IPS-NIHi11 (cell line): ENCODE measurements around the gene CEP162.
A peak's percentile ranks its signal among the peaks of the same experiment; 100 is the strongest.
"Not testable (repeated sequence)": the region's sequence is repeated elsewhere in the genome, so short reads cannot be mapped to it uniquely, and the experiment has no call there.

Source experiments
- DNase-seq: peaks from one replicate; pipeline ENCODE4 v3.0.0; 2012; ENCODE audit warnings: mixed read lengths, low spot score

Gene CEP162, protein sequence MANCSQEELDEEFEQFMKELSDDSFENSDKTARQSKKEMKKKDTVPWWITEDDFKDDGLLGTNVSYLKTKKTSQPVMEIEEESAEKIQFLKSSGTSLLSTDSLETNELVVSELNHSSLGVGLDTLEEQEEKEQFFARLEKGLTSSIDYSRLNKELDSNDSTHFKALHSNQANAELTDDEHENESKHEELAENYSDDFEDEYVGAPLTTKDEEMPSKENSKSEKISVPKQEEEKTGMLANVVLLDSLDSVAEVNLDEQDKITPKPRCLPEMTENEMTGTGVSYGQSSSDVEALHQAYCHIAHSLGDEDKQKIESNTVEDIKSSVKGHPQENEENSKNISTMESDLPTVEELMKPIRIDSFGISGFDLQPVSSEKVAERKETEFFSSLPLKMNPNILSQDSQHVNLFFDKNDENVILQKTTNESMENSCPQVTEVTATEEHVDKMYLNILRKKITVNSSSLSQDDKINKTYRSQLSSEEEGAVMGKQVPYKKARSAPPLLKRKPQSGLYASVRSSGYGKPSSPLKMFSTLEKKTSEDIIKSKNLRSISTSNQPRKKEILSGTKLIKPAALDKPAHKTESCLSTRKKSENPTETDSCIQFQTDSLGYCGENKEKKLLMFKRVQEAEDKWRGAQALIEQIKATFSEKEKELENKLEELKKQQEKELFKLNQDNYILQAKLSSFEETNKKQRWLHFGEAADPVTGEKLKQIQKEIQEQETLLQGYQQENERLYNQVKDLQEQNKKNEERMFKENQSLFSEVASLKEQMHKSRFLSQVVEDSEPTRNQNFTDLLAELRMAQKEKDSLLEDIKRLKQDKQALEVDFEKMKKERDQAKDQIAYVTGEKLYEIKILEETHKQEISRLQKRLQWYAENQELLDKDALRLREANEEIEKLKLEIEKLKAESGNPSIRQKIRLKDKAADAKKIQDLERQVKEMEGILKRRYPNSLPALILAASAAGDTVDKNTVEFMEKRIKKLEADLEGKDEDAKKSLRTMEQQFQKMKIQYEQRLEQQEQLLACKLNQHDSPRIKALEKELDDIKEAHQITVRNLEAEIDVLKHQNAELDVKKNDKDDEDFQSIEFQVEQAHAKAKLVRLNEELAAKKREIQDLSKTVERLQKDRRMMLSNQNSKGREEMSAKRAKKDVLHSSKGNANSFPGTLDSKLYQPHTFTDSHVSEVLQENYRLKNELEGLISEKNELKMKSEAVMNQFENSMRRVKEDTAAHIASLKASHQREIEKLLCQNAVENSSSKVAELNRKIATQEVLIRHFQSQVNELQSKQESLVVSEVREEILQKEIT (N-terminal part only)

DNA sequence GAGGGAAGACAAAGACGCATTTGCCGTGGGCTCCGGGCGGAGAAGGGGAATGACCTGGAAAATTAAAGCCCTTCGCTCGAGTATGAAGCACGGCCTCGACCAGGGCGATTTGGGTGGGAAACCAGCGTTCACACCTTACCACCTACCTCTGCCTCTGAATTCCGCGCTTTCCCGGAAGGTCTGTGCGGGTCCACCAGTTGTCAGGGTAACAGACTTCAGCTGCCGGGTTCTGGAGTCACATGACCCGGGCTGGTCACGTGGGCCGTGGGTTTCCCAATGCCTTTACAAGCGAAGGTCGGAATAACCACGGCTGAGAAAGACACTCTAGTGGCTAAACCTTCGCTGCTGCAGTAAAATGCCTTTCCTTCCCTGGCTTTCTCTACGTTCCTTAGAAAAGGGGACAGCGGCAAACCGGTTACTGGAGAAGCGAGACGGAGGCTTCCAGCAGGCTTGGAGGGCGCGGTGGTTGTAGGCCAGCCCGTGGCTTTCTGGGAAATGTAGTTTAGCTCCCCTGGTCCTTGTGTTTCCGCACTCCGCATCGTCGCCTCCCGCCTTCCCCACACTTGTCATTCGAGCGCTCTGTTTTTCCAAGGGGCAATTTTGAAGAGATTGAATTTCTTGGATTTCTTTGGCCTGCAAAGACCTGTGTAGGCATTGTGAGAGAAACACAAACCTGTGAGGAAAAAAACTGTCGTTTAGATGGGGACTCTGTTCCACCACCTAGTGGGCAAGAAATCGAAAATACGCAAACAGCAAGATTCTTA is at the start of gene CEP162:
TSS of gene CEP162 (minus strand) at position 210 of the 764 bp plus-strand sequence. CDS start 1,250 bp downstream, outside the sequence.
- DNase-seq, result peak; percentile 87

DNA sequence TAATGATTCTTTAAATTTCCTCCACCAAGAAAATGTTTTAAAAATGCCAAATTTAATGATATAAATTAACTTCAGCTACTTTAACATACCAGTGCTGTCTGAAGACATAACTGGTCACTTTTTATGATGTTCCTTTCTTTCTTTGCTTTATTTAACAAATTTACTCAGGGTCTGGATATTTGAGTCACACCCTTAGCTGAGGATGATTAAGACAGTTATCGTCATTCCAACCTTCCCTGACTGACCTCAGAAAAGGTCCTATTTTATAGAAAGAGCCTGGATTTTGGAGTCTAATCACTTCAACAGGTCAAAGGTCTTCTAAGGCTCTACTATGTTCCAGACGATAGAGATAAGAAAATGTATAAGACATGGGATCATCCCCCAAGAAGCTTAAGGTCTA is 47.4 kb upstream of the CEP162 start:
- DNase-seq, result no peak

DNA sequence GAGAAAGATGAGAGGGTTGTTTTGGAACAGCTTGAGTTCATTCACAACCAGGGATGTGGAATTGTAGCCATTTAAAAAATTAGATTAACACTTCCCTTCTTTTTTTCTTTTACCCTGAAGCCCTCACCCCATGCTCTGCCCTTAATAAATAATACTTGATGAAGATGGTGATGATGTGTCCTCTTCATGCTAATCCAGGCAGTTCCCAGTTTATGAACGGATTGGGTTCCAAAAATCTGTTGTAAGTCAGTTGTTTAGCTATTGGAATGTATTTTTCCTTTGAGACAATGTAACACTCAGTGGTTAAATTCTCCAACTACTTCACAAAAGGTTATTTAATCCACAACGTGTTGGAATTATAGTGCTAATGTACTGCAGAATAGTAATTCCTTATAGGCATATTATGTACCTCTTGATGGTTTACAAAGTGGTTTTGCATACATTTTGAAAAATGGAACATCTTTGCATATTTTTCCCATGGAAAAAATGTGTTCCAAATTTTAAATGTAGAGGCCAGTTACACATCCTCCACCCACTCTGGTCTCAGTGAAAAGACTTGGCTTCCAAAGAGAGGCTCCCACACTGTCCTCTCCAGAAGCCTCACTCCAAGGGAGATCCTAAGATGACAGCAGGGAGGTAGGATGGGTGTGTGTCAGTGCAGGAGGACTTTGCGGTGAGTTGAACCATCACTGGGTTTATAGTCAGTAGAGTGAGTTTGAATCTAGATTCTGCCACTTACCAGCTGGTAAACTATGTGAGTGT is 45.8 kb upstream of the CEP162 start:
- DNase-seq, result no peak

DNA sequence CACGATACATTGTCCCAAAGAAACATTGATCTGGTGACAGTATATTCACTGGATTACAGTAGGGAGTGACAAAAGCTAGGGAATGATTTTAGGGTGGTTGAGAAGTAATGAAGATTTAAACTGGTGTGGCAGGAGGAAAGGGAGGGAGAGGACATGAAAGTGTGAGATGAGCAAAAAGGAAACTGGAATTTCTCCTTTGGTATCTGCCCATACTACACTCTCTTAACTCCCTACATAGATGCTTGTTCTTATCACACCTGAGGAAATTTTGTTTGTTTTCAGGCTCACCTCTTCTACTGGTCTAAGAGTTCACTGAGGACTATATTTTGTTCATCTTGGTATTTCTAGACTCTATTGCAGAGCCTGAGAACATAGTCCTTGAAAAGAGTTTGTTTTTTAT is 44.9 kb upstream of the CEP162 start:
- no peak for DNase-seq

DNA sequence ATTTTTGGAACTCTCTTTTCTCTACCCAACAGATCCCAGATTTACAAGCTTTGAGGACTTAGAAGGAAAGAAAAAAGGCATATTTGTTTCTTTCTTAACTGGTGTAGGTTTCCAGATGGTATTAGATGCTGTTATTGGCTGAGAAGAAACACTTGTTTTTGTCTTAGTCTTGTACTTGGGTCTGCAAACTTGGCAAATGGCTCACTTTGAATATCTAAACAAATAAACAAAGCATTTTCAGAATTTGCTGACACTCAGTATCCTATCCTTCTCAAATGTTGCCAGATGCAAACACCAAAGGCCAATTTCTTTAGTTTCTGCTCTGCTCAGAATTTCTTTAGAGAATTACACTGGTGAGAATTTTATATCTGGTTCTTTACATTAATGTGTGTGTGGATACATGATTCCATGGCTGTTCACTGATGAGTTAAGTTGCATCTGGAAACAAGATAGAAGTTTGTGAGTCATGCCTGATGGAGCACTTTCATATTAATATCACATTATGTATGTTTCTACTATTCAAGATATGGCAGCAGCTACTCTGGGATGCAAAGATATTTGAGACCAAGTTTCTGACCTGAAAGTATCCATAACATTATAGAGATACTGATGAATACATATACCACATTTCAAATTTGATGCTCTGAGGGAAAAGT is 43.7 kb upstream of the CEP162 start:
- DNase-seq, result no peak

DNA sequence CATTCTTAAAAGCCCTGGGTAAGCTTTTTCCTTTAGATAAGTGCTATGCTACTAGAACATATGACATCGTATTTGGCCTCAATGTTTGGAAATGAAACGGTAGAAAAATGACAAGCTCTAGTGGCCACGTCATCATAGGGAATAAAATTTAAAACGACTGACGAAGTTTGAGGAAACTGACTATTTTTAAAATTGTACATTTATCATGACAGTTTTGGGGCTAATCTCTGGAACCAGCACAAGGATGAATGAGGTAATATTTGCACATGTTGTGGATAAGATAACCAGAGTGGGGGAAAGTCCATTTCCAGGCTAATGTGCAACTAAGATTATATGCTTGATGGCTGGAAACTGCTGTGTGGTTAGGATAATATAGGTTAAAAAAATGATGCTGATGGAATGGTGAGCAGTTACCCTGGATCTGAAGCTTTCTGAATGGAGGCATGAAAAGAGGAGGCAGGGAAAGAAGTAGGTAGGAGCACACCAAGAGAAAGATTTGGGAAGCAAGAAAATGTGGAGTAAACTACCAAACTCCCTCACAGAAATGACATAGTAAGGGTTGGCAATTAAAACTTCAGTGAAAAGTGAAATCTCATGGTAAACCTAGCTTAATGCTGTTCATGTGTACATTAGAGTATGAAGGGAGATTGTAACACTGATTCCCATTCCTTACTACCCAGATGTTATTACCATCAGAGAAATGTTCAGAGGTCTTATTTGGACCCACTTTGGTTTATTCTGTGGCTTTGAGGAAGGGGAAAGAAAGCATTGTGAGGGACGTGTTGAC is 42.7 kb upstream of the CEP162 start:
- no peak for DNase-seq

DNA sequence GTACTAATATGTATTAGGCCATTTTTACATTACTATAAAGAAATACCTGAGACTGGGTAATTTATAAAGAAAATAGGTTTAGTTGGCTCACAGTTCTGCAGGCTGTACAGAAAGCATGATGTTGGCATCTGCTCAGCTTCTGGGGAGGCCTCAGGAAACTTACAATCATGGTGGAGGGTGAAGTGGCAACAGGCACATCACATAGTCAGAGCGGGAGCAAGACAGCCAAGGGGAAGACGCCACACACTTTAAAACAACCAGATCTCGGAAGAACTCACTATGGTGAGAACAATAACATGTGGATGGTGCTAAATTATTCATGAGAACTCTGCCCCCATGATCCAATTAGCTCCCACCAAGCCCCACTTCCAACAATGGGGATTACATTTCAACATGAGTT is 41.3 kb upstream of the CEP162 start:
- no peak for DNase-seq

DNA sequence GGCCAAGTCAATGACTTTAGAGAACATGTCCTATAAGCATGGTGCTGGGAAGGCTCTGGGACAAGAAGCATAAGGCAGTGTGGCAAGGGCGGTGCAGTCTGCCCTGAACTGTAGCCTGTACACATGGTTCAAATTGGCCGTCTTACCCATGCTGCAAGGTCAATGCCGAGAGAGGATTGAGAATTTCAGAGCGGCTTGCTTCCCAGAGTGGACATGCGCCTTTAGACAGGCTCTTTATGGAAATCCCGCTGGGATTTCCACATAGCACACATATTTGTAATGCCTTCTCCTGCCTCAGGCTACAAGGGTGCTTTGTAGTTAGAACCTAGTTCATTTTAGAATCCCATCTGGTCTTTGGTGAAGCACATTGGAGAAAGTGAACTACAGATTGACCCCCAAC is 36.1 kb upstream of the CEP162 start:
- DNase-seq, result peak; percentile 25

DNA sequence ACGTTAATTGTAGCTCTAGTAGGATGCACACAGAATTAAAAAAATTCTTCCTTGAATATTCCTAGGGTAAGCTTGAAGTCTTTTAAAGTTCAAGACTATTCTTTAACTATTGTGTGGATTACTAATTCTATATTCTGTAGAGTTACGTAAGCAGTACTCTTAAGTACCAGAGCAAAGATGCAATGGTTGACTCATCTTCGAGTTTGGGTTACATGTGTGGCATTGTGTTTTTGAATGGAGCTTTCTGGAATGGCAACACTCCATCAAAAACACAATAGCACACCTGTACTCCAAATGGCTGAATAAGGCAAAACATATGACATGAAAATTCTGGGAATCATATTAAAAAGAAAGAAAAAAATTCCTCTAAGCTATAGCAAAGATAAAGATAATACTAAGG is 33.5 kb upstream of the CEP162 start:
- DNase-seq, result no peak

DNA sequence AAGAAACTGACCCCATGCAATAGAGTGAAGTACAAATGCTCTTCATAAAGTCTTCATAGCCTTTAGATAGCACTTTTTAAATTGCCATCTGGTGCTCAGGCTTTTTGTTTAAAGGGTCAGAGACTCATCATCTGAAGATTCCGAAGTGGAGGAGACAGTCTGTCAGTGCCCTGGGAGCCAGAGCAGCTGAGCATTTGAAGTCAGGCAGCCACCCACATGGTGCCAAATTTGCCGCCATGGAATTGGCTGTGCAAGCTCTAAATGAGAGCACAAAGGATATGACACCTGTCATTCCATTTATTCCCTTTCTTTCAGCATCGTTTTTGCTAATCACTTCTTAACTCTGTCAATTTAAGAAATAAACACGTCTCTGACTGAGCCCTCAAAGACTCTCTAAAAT is 32.8 kb upstream of the CEP162 start:
- DNase-seq, result no peak

DNA sequence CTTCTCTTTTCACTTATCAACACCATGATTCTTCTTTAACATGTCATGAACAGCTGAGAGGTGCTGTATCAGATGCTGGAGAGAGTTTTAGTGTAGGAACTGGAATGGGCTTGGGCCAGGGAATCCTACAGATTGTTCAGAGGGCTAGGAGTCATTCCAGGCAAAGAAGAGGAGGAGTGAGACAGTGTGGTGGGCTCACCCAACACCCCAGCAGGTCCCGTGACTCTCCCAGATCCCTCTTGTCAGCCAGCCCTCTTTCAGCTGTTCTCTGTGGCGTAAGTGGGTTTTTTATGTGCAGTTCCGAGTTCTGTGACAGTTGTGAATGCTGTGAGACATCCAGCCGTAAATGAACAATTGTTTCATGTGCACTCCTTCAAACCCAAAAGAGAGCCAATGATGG is 31.4 kb upstream of the CEP162 start:
- DNase-seq, result no peak

DNA sequence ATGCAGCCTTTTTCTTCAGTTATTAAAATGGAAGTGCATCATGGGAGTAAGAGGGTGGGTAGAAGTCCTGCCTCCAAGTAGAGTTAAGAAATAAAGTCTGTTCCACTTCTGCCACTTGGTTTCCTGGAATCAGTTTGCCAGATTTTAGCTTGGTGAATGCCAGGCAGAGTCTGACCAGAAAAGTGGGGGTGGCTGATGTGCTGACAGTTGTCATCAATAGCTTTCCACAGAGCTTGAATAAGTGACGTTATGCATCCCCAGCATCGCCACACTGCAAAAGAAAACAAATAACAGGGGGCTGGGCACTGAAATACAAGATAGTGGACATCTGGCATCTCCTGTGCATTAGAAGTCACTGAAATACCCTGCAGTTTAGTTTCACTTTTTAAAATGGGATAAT is 30.8 kb upstream of the CEP162 start:
- no peak for DNase-seq

DNA sequence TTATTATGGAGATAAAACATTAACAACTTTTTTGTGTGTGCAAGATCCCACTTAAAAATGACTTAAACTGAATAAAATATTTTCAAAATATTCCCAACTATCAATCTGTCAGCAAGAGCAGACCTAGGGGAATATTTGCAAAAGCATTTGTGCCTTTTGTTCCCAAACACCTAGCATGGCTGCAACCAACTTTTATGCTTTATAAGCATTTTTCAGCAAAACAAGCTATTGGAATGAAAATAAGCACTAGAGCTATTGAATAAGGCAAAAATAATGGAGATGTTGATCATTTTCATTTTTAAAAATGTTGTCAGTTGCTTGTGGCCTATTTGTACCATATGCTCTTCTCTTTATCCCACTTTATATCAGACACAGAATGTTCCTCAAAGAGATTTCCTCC is 28.2 kb upstream of the CEP162 start:
- no peak for DNase-seq

DNA sequence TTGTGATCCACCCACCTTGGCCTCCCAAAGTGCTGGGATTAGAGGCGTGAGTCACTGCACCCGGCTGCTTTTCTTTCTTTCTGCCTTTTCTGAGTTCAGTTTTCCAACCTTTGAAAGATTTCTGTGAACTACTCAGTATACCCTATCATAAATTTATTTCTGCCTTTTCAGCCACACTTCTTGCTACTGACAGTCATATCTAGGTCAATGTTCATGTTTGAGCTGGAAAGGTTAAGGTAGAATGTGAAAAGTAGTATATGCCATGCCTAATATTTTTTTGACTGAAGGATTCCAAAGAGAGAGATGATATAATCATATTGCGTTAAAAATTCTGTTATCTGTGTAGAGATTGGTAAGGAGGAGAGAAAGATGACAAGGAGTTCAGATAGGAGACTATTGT is 25.9 kb upstream of the CEP162 start:
- no peak for DNase-seq

DNA sequence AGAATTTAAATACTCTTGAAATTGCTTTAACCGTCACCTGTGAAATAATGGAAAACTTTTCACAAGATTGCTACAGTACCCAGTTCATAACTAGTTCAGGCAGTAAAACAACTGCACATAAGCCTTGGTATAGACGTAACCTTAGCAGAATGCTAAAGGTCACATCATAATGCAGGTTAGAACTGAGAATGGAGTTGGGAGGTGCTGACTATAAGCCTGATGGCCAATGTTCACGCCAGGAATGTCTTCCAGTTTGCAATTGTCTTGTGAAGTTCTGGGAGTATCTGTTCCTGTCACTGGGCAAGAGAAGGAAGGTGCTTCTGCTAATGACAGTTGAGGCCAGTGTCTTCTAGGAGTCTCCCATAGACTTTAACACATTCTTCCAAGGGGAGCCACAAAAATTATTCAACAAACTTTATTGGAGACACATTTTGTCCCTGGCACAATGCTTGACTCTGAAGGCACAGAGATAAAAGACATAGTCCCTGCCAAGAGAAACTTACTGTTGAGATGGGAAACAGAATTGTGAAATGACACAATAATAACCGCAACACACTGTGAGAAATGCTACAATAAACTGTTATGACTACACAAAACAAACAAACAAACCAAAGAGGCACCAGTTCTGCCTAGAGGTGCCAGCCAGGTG is 24.6 kb upstream of the CEP162 start:
- DNase-seq, result no peak

DNA sequence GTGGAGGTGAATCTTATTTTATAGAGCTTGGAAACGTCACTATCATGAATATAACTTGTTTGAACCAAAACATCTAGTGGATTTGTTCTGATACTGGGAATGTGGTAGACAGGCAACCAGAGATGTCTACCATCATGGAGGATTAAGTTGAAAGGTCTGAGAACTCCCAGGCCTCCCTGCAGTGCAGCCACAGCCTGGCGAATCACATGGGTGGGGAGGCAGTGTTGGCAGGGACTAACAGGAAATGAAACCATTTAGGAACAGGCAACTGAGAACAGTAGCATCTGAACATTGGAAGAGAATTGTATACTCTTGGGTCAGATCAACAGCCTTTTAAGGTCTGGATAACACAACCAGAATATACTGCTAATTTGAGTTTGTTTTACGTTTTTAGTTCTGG is 22.3 kb upstream of the CEP162 start:
- DNase-seq, result peak; percentile 25

DNA sequence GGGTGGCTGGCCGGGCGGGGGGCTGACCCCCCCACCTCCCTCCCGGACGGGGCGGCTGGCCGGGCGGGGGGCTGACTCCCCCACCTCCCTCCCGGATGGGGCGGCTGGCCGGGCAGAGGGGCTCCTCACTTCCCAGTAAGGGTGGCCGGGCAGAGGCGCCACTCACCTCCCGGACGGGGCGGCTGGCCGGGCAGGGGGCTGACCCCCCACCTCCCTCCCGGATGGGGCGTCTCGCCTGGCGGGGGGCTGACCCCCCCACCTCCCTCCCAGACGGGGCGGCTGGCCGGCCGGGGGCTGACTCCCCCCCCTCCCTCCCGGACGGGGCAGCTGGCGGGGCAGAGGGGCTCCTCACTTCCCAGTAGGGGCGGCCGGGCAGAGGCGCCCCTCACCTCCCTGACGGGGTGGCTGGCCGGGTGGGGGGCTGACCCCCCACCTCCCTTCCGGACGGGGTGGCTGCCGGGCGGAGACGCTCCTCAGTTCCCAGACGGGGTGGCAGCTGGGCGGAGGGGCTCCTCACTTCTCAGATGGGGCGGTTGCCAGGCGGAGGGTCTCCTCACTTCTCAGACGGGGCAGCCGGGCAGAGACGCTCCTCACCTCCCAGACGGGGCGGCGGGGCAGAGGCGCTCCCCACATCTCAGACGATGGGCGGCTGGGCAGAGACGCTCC is 17.1 kb upstream of the CEP162 start:
- not testable (repeated sequence) for DNase-seq

DNA sequence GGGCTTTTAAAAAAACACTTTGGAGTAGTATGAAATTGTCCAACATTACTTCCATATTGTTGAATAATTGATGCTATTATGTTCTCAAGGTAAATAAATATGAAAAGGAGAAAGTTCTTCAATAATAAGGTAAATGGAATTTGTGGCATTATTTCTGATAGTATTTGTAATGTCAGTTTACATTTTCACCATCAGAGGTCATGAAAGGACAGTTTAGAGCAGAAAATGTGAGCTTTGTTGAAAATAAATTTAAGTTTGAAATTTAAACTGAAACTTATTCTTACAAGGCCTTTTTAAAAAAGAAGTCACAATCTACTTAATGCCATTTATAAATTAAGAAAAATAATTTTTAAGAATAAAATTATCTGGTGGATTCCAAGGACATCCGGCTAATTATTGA is 15.8 kb upstream of the CEP162 start:
- no peak for DNase-seq
